Transverse colon (tissue), 3 donors: ENCODE results near the gene SMKR1.
"Not testable (repeated sequence)": the region's sequence is repeated elsewhere in the genome, so short reads cannot be mapped to it uniquely, and the experiment has no call there.

Experiments used
- POLR2A ChIP-seq: fragments of 450-650 bp; IDR thresholded peaks from one replicate; pipeline ENCODE4 v1.6.1; 2016; ENCODE audit warnings: antibody characterized with exemption, mild to moderate bottlenecking, moderate library complexity
- TF ChIP-seq, protein P1 (sequence below), 5 experiments: fragments of 200-600 bp in 3 of 5; fragments of 450-650 bp in 2 of 5; sonication (generic) in 3 of 5; IDR thresholded peaks; 1 replicate in 2 of 5; 2 replicates in 3 of 5; pipeline ENCODE4 v1.5.1; 2016 to 2017; ENCODE audit warnings: antibody characterized with exemption in 5 of 5, inconsistent platforms in 3 of 5, mild to moderate bottlenecking in 2 of 5, moderate library complexity in 1 of 5

DNA sequence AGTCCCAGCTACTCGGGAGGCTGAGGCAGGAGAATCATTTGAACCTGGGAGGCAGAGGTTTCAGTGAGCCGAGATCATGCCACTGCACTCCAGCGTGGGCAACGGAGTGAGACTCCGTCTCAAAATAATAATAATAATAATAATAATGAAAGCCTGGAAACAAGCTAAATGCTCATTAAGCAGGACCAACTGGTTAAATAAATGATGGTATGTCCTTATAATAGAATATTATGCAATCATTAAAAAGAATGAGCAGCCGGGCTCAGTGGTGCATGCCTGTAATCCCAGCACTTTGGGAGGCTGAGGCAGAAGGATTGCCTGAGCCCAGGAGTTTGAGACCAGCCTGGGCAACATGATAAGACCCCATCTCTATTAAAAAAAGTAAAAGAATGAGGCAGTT is 21.0 kb upstream of the SMKR1 start:
- TF ChIP-seq, protein P1, sequence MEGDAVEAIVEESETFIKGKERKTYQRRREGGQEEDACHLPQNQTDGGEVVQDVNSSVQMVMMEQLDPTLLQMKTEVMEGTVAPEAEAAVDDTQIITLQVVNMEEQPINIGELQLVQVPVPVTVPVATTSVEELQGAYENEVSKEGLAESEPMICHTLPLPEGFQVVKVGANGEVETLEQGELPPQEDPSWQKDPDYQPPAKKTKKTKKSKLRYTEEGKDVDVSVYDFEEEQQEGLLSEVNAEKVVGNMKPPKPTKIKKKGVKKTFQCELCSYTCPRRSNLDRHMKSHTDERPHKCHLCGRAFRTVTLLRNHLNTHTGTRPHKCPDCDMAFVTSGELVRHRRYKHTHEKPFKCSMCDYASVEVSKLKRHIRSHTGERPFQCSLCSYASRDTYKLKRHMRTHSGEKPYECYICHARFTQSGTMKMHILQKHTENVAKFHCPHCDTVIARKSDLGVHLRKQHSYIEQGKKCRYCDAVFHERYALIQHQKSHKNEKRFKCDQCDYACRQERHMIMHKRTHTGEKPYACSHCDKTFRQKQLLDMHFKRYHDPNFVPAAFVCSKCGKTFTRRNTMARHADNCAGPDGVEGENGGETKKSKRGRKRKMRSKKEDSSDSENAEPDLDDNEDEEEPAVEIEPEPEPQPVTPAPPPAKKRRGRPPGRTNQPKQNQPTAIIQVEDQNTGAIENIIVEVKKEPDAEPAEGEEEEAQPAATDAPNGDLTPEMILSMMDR (IDR thresholded peaks at IDR 0.05): not testable (repeated sequence)
- not testable (repeated sequence) for TF ChIP-seq POLR2A
